BJ (cell line): ENCODE data around the gene KIF6. TPM values are rescaled to one million over a fixed set of nuclear protein-coding genes. Genes with fewer than 3 reads are reported as not detected.

Experiments used
- CTCF ChIA-PET: fragments of 350-600 bp; formaldehyde crosslinking; extraction: SDS; loops from one replicate; lab custom pipeline; 2021; ENCODE audit warnings: antibody characterized with exemption, inconsistent platforms; lab: Yijun Ruan, JAX
- POLR2A ChIA-PET: fragments of 300-600 bp; sonication (Branson Sonifier 250); formaldehyde crosslinking; extraction: SDS; loops from one replicate; lab custom pipeline; 2021; ENCODE audit warnings: antibody characterized with exemption; lab: Charles Lee
- DNase-seq: peaks from one replicate; pipeline ENCODE4 v3.0.0-alpha.2; 2011; ENCODE audit warnings: low read depth
- H3K27me3 ChIP-seq: 2 replicates; pipeline ENCODE4 v1.6.0; 2011; ENCODE audit warnings: low read length; ENCODE audit not compliant: control insufficient read depth, insufficient read depth
- H3K36me3 ChIP-seq: 2 replicates; pipeline ENCODE4 v1.5.1; 2011; ENCODE audit warnings: low read length; ENCODE audit not compliant: control insufficient read depth, insufficient read depth
- H3K4me3 ChIP-seq: 2 replicates; pipeline ENCODE4 v1.5.1; 2011; ENCODE audit warnings: low read depth, mild to moderate bottlenecking, control low read depth, low read length
- CTCF ChIP-seq: IDR thresholded peaks from 2 replicates; pipeline ENCODE4 v1.5.1; 2011; ENCODE audit warnings: low read depth, mild to moderate bottlenecking, control low read depth, inconsistent platforms, low read length, moderate library complexity; ENCODE audit not compliant: insufficient read depth
- polyA plus RNA-seq: library from polyadenylated mRNA; depleted of rRNA; stranded (reverse); fragments of >200 nt; gene quantifications from 2 replicates; pipeline ENCODE4 v1.2.3, GENCODE V29; 2011

KIF6 gene
- polyA plus RNA-seq, 1 experiment: 0.56 TPM

GRCh38 chr6:39300739-39301138 is 424.5 kb downstream of the KIF6 start:
- CTCF ChIA-PET: interaction anchor here (1.1 to 10.7 kb wide), 5 partner anchors 10 to 328 kb away, joined by 3 to 136 read pairs (median 5); no protein-coding TSS in a partner anchor
- POLR2A ChIA-PET: no interaction called here
- TF ChIP-seq CTCF: no peak
- no peak for DNase-seq
- H3K4me3 ChIP-seq: no peak overlapping the region
- no peaks in the 10 kb centered on the region; the same call in 1 of the 2 replicates for H3K27me3 ChIP-seq
- no peaks in the 10 kb centered on the region for H3K36me3 ChIP-seq

- DNase-seq: no peak
- Histone ChIP-seq H3K4me3 (no peak overlapping the region), H3K27me3 (no peaks in the 10 kb centered on the region; the same call in none of the 2 replicates), H3K36me3 (no peaks in the 10 kb centered on the region)
- CTCF ChIA-PET: interaction anchor here (10.7 kb wide), 1 partner anchor 130 kb away, joined by 136 read pairs; no protein-coding TSS in a partner anchor
- no peak for TF ChIP-seq CTCF
- POLR2A ChIA-PET: no interaction called here
Observed at GRCh38 chr6:39298061-39298460, 427.1 kb downstream of the KIF6 start.

GRCh38 chr6:39296745-39297640 is 428.2 kb downstream of the KIF6 start:
- POLR2A ChIA-PET: no interaction called here

GRCh38 chr6:39295611-39296011 is 429.6 kb downstream of the KIF6 start:
- POLR2A ChIA-PET: no interaction called here
- no peak for TF ChIP-seq CTCF

More at GRCh38 chr6:39296745-39297640, 428.2 kb downstream of the KIF6 start:
- CTCF ChIA-PET: interaction anchor here (1.2 kb wide), 1 partner anchor 13 kb away, joined by 4 read pairs; no protein-coding TSS in a partner anchor
- H3K36me3 ChIP-seq: no peaks in the 10 kb centered on the region
- DNase-seq: no peak
- TF ChIP-seq CTCF: no peak
- no peaks in the 10 kb centered on the region; the same call in none of the 2 replicates for H3K27me3 ChIP-seq
- H3K4me3 ChIP-seq: no peak overlapping the region

GRCh38 chr6:39294899-39295298 is 430.3 kb downstream of the KIF6 start:
- Histone ChIP-seq H3K4me3 (no peak overlapping the region), H3K36me3 (no peaks in the 10 kb centered on the region), H3K27me3 (no peaks in the 10 kb centered on the region; the same call in none of the 2 replicates)
- no peak for DNase-seq
- CTCF ChIA-PET: interaction anchor here (0.6 to 1.3 kb wide), 2 partner anchors 128 to 207 kb away, joined by 3 read pairs; no protein-coding TSS in a partner anchor
- no peak for TF ChIP-seq CTCF
- POLR2A ChIA-PET: no interaction called here

More at GRCh38 chr6:39295611-39296011, 429.6 kb downstream of the KIF6 start:
- no peaks in the 10 kb centered on the region; the same call in none of the 2 replicates for H3K27me3 ChIP-seq
- CTCF ChIA-PET: no interaction called here
- no peak for DNase-seq
- no peak overlapping the region for H3K4me3 ChIP-seq
- no peaks in the 10 kb centered on the region for H3K36me3 ChIP-seq
